Thyroid gland (tissue), 4 donors: ENCODE measurements around the gene MYT1.

Source experiments
- POLR2A ChIP-seq, 2 donors: fragments of 450-650 bp; IDR thresholded peaks; one replicate each; pipeline ENCODE4 v1.6.1; 2017; ENCODE audit warnings: antibody characterized with exemption in 2 of 2, mild to moderate bottlenecking in 2 of 2, moderate library complexity in 1 of 2
- TF ChIP-seq, protein P1 (sequence below), 6 experiments: fragments of 200-600 bp in 3 of 6; fragments of 450-650 bp in 3 of 6; sonication (generic) in 3 of 6; IDR thresholded peaks; one replicate each; pipeline ENCODE4 v1.5.1; 2016 to 2019; ENCODE audit warnings: antibody characterized with exemption in 6 of 6, mild to moderate bottlenecking in 2 of 6, inconsistent platforms in 1 of 6, moderate library complexity in 1 of 6

GRCh38 chr20:64139199-64140060, 24.8 kb upstream of the MYT1 start:
- TF ChIP-seq, protein P1, sequence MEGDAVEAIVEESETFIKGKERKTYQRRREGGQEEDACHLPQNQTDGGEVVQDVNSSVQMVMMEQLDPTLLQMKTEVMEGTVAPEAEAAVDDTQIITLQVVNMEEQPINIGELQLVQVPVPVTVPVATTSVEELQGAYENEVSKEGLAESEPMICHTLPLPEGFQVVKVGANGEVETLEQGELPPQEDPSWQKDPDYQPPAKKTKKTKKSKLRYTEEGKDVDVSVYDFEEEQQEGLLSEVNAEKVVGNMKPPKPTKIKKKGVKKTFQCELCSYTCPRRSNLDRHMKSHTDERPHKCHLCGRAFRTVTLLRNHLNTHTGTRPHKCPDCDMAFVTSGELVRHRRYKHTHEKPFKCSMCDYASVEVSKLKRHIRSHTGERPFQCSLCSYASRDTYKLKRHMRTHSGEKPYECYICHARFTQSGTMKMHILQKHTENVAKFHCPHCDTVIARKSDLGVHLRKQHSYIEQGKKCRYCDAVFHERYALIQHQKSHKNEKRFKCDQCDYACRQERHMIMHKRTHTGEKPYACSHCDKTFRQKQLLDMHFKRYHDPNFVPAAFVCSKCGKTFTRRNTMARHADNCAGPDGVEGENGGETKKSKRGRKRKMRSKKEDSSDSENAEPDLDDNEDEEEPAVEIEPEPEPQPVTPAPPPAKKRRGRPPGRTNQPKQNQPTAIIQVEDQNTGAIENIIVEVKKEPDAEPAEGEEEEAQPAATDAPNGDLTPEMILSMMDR (IDR thresholded peaks at IDR 0.05), result no peak
- TF ChIP-seq POLR2A (IDR thresholded peaks at IDR 0.05), result no peak
